HCT116 (cell line): ENCODE data around the gene DOCK4. TPM values are rescaled to one million over a fixed set of nuclear protein-coding genes. Genes with fewer than 3 reads are reported as not detected.

Experiments
- ATAC-seq: fragments of 200-7000 bp; cut with Tn5 transposase; 2 replicates; pipeline ENCODE4 v1.9.1; 2020; ENCODE audit warnings: mild to moderate bottlenecking, moderate library complexity
- BruUV-seq: library from RNA; stranded (reverse); fragments of 400-500 nt; replicated peaks from 2 replicates; lab custom pipeline; 2021; lab: Mats Ljungman, UMichigan
- CTCF ChIA-PET: fragments of 300-600 bp; sonication (Branson Sonifier 250); formaldehyde crosslinking; loops from one replicate; lab custom pipeline; 2021; ENCODE audit warnings: antibody characterized with exemption; lab: Charles Lee
- POLR2A ChIA-PET: fragments of 300-600, 350-600 bp; sonication (Branson Sonifier 250); formaldehyde crosslinking; loops from one replicate; lab custom pipeline; 2021; ENCODE audit warnings: antibody characterized with exemption; lab: Charles Lee
- RAD21 ChIA-PET, 2 experiments: fragments of 300-600 bp; sonication (Branson Sonifier 250); formaldehyde crosslinking; loops; one replicate each; lab custom pipeline; 2023; ENCODE audit warnings: low total read pairs in 2 of 2; ENCODE audit not compliant: uncharacterized antibody in 2 of 2, unreplicated experiment in 2 of 2, low non-redundant PET in 1 of 2; lab: Charles Lee
- DNase-seq: peaks from one replicate; pipeline ENCODE4 v3.0.0-alpha.2; 2010; ENCODE audit warnings: low read depth, low spot score
- H2AFZ ChIP-seq: fragments of 200-600 bp; shearing (Covaris generic), sonication (generic); 2 replicates; pipeline ENCODE4 v1.6.1; 2017; ENCODE audit warnings: low read depth, mixed run types, mixed read lengths, antibody characterized with exemption, low read length; ENCODE audit not compliant: poor library complexity, severe bottlenecking
- H3K27ac ChIP-seq: 2 replicates; pipeline ENCODE4 v1.5.1; 2012; ENCODE audit warnings: low read depth, low read length
- H3K27me3 ChIP-seq: fragments of 200-600 bp; sonication (generic); 2 replicates; pipeline ENCODE4 v1.6.1; 2016; ENCODE audit warnings: mixed run types, low read length, mixed read lengths; ENCODE audit not compliant: insufficient read depth
- H3K36me3 ChIP-seq, 2 experiments: fragments of 200-500 bp in 1 of 2; fragments of 200-600 bp in 1 of 2; sonication (Bioruptor generic) in 1 of 2; sonication (generic) in 1 of 2; 2 replicates each; pipeline versions ENCODE4 v1.5.1 to v1.6.1; 2014 to 2016; ENCODE audit warnings: low read length in 2 of 2, inconsistent platforms in 1 of 2, mixed read lengths in 1 of 2, mixed run types in 1 of 2; ENCODE audit not compliant: insufficient read depth in 2 of 2, control insufficient read depth in 1 of 2
- H3K4me1 ChIP-seq, 2 experiments: fragments of 200-600 bp in 1 of 2; sonication (generic) in 1 of 2; 2 replicates each; pipeline versions ENCODE4 v1.5.1 to v1.6.1; 2012 to 2017; ENCODE audit warnings: low read length in 2 of 2, inconsistent platforms in 1 of 2, mild to moderate bottlenecking in 1 of 2, mixed read lengths in 1 of 2, mixed run types in 1 of 2, moderate library complexity in 1 of 2; ENCODE audit not compliant: insufficient read depth in 2 of 2, control insufficient read depth in 1 of 2
- H3K4me2 ChIP-seq: fragments of 200-600 bp; sonication (generic); 2 replicates; pipeline ENCODE4 v1.6.1; 2017; ENCODE audit warnings: mixed run types, low read length, mixed read lengths
- H3K4me3 ChIP-seq, 2 experiments: fragments of 200-600 bp in 1 of 2; sonication (generic) in 1 of 2; replicated peaks in 1 of 2; 2 replicates each; pipeline ENCODE4 v1.5.1; 2011 to 2016; ENCODE audit warnings: low read length in 2 of 2, control low read depth in 1 of 2, low read depth in 1 of 2, mild to moderate bottlenecking in 1 of 2, mixed read lengths in 1 of 2, mixed run types in 1 of 2
- H3K79me2 ChIP-seq: fragments of 200-600 bp; sonication (generic); 2 replicates; pipeline ENCODE4 v1.6.1; 2017; ENCODE audit warnings: mild to moderate bottlenecking, mixed run types, low read length, moderate library complexity, mixed read lengths; ENCODE audit not compliant: insufficient read depth
- H3K9ac ChIP-seq: fragments of 200-600 bp; sonication (generic); 2 replicates; pipeline ENCODE4 v1.6.1; 2016; ENCODE audit warnings: low read length, mixed read lengths
- H3K9me2 ChIP-seq: fragments of 200-600 bp; sonication (generic), shearing (Covaris generic); 2 replicates; pipeline ENCODE4 v1.6.1; 2017; ENCODE audit warnings: mixed run types, mild to moderate bottlenecking, moderate library complexity; ENCODE audit not compliant: insufficient read depth
- H3K9me3 ChIP-seq, 2 experiments: fragments of 200-500 bp in 1 of 2; fragments of 200-600 bp in 1 of 2; sonication (Bioruptor generic) in 1 of 2; sonication (generic) in 1 of 2; 2 replicates each; pipeline ENCODE4 v1.6.1; 2014 to 2017; ENCODE audit warnings: low read length in 2 of 2, mixed read lengths in 2 of 2, inconsistent platforms in 1 of 2, low read depth in 1 of 2, mild to moderate bottlenecking in 1 of 2, mixed run types in 1 of 2, moderate library complexity in 1 of 2; ENCODE audit not compliant: control insufficient read depth in 1 of 2, insufficient read depth in 1 of 2
- H4K20me1 ChIP-seq: fragments of 200-600 bp; sonication (generic), shearing (Covaris generic); 2 replicates; pipeline ENCODE4 v1.6.1; 2017; ENCODE audit warnings: mixed run types, mild to moderate bottlenecking, moderate library complexity; ENCODE audit not compliant: insufficient read depth
- CEBPB ChIP-seq: IDR thresholded peaks from 2 replicates; pipeline ENCODE4 v1.6.1; 2012; ENCODE audit warnings: low read depth
- ELF1 ChIP-seq: IDR thresholded peaks from 2 replicates; pipeline ENCODE4 v1.6.1; 2012; ENCODE audit warnings: low read depth, borderline replicate concordance
- EZH2 ChIP-seq: fragments of 200-600 bp; sonication (generic); IDR thresholded peaks from 2 replicates; pipeline ENCODE4 v1.6.1; 2017; ENCODE audit warnings: antibody characterized with exemption, mixed run types
- EZH2phosphoT487 ChIP-seq: fragments of 200-600 bp; IDR thresholded peaks from 2 replicates; pipeline ENCODE4 v1.6.1; 2018; ENCODE audit warnings: antibody characterized with exemption, borderline replicate concordance
- FOSL1 ChIP-seq: IDR thresholded peaks from 2 replicates; pipeline ENCODE4 v1.6.1; 2012; ENCODE audit warnings: low read depth
- RAD21 ChIP-seq: IDR thresholded peaks from 2 replicates; pipeline ENCODE4 v1.6.1; 2012; ENCODE audit warnings: low read depth, mild to moderate bottlenecking
- SIN3A ChIP-seq: IDR thresholded peaks from 2 replicates; pipeline ENCODE4 v1.6.1; 2012; ENCODE audit warnings: low read depth
- SRF ChIP-seq: IDR thresholded peaks from 2 replicates; pipeline ENCODE4 v1.6.1; 2012; ENCODE audit warnings: low read depth
- TCF7L2 ChIP-seq: IDR thresholded peaks from 2 replicates; pipeline ENCODE4 v1.7.0; 2011; ENCODE audit warnings: borderline replicate concordance, inconsistent platforms; ENCODE audit not compliant: insufficient read depth, insufficient read length; ENCODE audit errors: extremely low read depth
- intact Hi-C: fragments of 100-400 bp; cut with micrococcal nuclease; formaldehyde crosslinking; loops from 2 replicates; pipeline ENCODE4 v1.10.0; 2022
- total RNA-seq: library from RNA; stranded (reverse); gene quantifications from one replicate; pipeline ENCODE4 v1.2.1, GENCODE V29; 2021; ENCODE audit not compliant: unreplicated experiment
- TF ChIP-seq, protein P1 (sequence below), 3 experiments: fragments of 200-600 bp in 1 of 3; sonication (generic) in 1 of 3; IDR thresholded peaks in 2 of 3; conservative IDR thresholded peaks in 1 of 3; 2 replicates each; pipeline ENCODE4 v1.5.1; 2012 to 2017; ENCODE audit warnings: low read depth in 2 of 3, low read length in 2 of 3, antibody characterized with exemption in 1 of 3, borderline replicate concordance in 1 of 3, control low read depth in 1 of 3, mild to moderate bottlenecking in 1 of 3, mixed read lengths in 1 of 3, mixed run types in 1 of 3, moderate library complexity in 1 of 3; ENCODE audit not compliant: insufficient read depth in 1 of 3
- TF ChIP-seq, protein P2 (sequence below): IDR thresholded peaks from 2 replicates; pipeline ENCODE4 v1.6.1; 2012
- TF ChIP-seq, protein P3 (sequence below): IDR thresholded peaks from 2 replicates; pipeline ENCODE4 v1.6.1; 2012; ENCODE audit warnings: low read depth
- TF ChIP-seq, protein P4 (sequence below): IDR thresholded peaks from 2 replicates; pipeline ENCODE4 v1.6.1; 2011; ENCODE audit warnings: mild to moderate bottlenecking, low read length, moderate library complexity; ENCODE audit not compliant: insufficient replicate concordance; ENCODE audit errors: extremely low read depth

DOCK4 gene
- total RNA-seq, 1 experiment from 2014 or later = 2.2 TPM

DNA sequence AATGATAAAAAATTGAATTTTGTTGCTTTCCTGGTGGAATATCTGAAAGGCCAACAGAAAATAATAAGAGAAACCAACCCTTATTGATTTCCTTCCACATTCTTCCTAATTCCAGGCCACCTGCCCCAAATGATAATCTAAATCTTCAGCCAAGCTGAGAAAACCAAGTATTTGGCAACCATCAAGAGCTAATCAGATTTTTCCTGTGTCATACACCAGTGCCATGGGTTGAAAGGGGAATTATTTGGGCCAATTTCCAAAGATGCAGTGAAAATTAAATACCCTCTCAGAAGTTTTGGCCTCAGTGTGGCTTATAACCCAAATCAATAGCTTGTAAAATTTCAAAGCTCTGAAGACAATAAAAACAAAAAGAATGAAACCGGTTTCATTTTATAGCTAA lies 70.4 kb downstream of the DOCK4 start (continued):
- TF ChIP-seq, protein P1, sequence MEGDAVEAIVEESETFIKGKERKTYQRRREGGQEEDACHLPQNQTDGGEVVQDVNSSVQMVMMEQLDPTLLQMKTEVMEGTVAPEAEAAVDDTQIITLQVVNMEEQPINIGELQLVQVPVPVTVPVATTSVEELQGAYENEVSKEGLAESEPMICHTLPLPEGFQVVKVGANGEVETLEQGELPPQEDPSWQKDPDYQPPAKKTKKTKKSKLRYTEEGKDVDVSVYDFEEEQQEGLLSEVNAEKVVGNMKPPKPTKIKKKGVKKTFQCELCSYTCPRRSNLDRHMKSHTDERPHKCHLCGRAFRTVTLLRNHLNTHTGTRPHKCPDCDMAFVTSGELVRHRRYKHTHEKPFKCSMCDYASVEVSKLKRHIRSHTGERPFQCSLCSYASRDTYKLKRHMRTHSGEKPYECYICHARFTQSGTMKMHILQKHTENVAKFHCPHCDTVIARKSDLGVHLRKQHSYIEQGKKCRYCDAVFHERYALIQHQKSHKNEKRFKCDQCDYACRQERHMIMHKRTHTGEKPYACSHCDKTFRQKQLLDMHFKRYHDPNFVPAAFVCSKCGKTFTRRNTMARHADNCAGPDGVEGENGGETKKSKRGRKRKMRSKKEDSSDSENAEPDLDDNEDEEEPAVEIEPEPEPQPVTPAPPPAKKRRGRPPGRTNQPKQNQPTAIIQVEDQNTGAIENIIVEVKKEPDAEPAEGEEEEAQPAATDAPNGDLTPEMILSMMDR (IDR thresholded peaks at IDR 0.05 in 2 of 3, conservative IDR thresholded peaks at IDR 0.05 in 1 of 3; ENCODE audit: borderline replicate concordance in 1 of 3, insufficient read depth in 1 of 3, low read depth in 2 of 3, low read length in 2 of 3) = no peak
- no peak for TF ChIP-seq FOSL1
- no peak for TF ChIP-seq TCF7L2
- TF ChIP-seq, protein P2, sequence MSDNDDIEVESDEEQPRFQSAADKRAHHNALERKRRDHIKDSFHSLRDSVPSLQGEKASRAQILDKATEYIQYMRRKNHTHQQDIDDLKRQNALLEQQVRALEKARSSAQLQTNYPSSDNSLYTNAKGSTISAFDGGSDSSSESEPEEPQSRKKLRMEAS = no peak

DNA sequence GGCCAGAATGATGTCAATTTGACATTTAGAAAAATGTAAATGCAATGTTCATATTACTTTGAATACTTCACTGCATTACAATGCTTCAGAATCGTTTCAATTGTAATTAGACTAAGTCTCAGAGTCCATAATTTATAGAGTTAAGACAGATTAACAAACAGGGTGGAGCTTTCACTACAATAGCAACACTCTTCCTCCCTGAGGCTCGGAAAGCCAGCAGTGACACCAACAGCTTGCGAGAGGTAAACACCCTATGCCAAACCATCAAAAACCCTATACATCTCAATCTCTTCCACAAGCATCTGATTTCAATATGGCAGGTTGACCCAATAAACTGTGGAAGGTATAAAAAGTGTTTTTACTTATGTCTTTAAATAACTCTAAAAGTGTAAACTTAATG lies 72.2 kb downstream of the DOCK4 start:
- POLR2A ChIA-PET = no interaction called here
- TF ChIP-seq SRF = no peak
- TF ChIP-seq, protein P2 = no peak
- TF ChIP-seq EZH2 = no peak
- TF ChIP-seq EZH2phosphoT487 = no peak
- no peak for TF ChIP-seq CEBPB
- no peak for TF ChIP-seq TCF7L2
- TF ChIP-seq, protein P3, sequence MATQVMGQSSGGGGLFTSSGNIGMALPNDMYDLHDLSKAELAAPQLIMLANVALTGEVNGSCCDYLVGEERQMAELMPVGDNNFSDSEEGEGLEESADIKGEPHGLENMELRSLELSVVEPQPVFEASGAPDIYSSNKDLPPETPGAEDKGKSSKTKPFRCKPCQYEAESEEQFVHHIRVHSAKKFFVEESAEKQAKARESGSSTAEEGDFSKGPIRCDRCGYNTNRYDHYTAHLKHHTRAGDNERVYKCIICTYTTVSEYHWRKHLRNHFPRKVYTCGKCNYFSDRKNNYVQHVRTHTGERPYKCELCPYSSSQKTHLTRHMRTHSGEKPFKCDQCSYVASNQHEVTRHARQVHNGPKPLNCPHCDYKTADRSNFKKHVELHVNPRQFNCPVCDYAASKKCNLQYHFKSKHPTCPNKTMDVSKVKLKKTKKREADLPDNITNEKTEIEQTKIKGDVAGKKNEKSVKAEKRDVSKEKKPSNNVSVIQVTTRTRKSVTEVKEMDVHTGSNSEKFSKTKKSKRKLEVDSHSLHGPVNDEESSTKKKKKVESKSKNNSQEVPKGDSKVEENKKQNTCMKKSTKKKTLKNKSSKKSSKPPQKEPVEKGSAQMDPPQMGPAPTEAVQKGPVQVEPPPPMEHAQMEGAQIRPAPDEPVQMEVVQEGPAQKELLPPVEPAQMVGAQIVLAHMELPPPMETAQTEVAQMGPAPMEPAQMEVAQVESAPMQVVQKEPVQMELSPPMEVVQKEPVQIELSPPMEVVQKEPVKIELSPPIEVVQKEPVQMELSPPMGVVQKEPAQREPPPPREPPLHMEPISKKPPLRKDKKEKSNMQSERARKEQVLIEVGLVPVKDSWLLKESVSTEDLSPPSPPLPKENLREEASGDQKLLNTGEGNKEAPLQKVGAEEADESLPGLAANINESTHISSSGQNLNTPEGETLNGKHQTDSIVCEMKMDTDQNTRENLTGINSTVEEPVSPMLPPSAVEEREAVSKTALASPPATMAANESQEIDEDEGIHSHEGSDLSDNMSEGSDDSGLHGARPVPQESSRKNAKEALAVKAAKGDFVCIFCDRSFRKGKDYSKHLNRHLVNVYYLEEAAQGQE = no peak
- TF ChIP-seq, protein P1 (IDR thresholded peaks at IDR 0.05 in 2 of 3, conservative IDR thresholded peaks at IDR 0.05 in 1 of 3; ENCODE audit: borderline replicate concordance in 1 of 3, insufficient read depth in 1 of 3, low read depth in 2 of 3, low read length in 2 of 3) = no peak
- TF ChIP-seq ELF1 = no peak
- no peak for TF ChIP-seq SIN3A
- TF ChIP-seq RAD21 = no peak
- TF ChIP-seq, protein P4, sequence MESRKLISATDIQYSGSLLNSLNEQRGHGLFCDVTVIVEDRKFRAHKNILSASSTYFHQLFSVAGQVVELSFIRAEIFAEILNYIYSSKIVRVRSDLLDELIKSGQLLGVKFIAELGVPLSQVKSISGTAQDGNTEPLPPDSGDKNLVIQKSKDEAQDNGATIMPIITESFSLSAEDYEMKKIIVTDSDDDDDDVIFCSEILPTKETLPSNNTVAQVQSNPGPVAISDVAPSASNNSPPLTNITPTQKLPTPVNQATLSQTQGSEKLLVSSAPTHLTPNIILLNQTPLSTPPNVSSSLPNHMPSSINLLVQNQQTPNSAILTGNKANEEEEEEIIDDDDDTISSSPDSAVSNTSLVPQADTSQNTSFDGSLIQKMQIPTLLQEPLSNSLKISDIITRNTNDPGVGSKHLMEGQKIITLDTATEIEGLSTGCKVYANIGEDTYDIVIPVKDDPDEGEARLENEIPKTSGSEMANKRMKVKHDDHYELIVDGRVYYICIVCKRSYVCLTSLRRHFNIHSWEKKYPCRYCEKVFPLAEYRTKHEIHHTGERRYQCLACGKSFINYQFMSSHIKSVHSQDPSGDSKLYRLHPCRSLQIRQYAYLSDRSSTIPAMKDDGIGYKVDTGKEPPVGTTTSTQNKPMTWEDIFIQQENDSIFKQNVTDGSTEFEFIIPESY = no peak

More for the DNA sequence above, 72.2 kb downstream of the DOCK4 start:
- CTCF ChIA-PET = no interaction called here
- no TSS peak for BruUV-seq
- H3K9ac ChIP-seq = no peak overlapping the region
- no peak overlapping the region for H3K4me2 ChIP-seq
- no peak for ATAC-seq
- no peak overlapping the region for H3K4me3 ChIP-seq
- H3K9me3 ChIP-seq = no peaks in the 10 kb centered on the region
- H3K36me3 ChIP-seq = no peaks in the 10 kb centered on the region
- no peaks in the 10 kb centered on the region for H4K20me1 ChIP-seq
- intact Hi-C loops = no loop called here
- no peaks in the 10 kb centered on the region for H3K9me2 ChIP-seq
- no peak overlapping the region for H2AFZ ChIP-seq
- no peaks in the 10 kb centered on the region for H3K4me1 ChIP-seq
- H3K27ac ChIP-seq = no peak overlapping the region
- no peaks in the 10 kb centered on the region for H3K27me3 ChIP-seq
- DNase-seq = no peak
- RAD21 ChIA-PET = no interaction called here
- no peaks in the 10 kb centered on the region for H3K79me2 ChIP-seq
